Measurements from ENCODE around the gene CBFA2T2. TPM values are rescaled to one million over a fixed set of nuclear protein-coding genes. Genes with fewer than 3 reads are reported as not detected.

The CBFA2T2 gene
- total and polyA plus RNA-seq, 8 donors, result 2.9 to 29.9 (median 12.0) TPM

GRCh38 chr20:33671573-33672288 is 181.8 kb downstream of the CBFA2T2 start:
- H3K27ac ChIP-seq, result peak overlapping the region; percentile 5 to 94 (median 90)
- no peaks in the 10 kb centered on the region for H3K9me3 ChIP-seq
- intact Hi-C loops (cut with DNase I; ENCODE audit: low total_unique reads), result no loop called here
- no peak overlapping the region for H3K4me3 ChIP-seq
- no peaks in the 10 kb centered on the region for H3K27me3 ChIP-seq
- WGBS, 5 donors, result 68 to 76% (median 72%) methylated on average over 7 to 8 of the region's 8 CpGs
- peaks cover 54 to 93% (median 89%) of the 10 kb centered on the region in 4 donors for H3K4me1 ChIP-seq
- no peak for DNase-seq
- peaks cover 0 to 33% (median 23%) of the 10 kb centered on the region in 4 donors for H3K36me3 ChIP-seq
- TF ChIP-seq EP300 (IDR thresholded peaks at IDR 0.05) (no peak), POLR2A (IDR thresholded peaks at IDR 0.05) (no peak), POLR2AphosphoS5 (IDR thresholded peaks at IDR 0.05) (no peak)
- TF ChIP-seq, protein P1, sequence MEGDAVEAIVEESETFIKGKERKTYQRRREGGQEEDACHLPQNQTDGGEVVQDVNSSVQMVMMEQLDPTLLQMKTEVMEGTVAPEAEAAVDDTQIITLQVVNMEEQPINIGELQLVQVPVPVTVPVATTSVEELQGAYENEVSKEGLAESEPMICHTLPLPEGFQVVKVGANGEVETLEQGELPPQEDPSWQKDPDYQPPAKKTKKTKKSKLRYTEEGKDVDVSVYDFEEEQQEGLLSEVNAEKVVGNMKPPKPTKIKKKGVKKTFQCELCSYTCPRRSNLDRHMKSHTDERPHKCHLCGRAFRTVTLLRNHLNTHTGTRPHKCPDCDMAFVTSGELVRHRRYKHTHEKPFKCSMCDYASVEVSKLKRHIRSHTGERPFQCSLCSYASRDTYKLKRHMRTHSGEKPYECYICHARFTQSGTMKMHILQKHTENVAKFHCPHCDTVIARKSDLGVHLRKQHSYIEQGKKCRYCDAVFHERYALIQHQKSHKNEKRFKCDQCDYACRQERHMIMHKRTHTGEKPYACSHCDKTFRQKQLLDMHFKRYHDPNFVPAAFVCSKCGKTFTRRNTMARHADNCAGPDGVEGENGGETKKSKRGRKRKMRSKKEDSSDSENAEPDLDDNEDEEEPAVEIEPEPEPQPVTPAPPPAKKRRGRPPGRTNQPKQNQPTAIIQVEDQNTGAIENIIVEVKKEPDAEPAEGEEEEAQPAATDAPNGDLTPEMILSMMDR (IDR thresholded peaks at IDR 0.05), result no peak

DNA sequence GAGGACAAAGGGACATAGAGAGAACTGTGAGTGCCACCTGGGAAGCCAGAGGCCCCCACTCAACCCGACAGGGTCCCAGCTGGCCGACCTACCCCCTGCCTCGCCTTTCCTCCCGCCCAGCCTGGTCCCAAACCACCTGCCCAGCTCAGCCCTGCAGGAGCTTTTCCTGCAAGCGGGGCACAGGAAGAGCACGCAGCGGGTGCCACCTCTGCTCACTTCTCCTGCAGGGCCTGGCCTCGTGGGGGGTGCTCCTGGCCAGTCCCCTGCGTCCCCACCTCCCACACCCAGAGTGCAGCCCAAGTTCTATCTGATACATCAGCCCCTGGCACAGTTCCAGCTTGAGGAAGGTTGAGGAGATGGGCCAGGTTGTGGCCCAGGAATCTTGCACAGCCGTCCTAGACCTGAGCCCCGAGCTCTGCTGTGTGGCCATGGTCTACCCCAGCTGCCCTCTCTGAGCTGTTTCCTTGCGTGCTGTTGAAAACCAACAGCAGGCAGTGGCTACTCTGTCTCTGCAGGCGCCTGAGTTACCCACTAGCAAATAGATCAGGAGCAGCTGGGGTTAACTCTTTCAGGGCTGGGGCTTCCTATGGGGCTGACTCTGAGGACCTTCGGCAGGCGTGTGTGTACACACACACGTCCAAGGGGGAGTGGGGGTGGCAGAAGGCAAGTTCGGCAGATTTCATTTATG is 182.7 kb downstream of the CBFA2T2 start:
- TF ChIP-seq, protein P1 (IDR thresholded peaks at IDR 0.05), result no peak
- TF ChIP-seq EP300 (IDR thresholded peaks at IDR 0.05) (no peak), POLR2AphosphoS5 (IDR thresholded peaks at IDR 0.05) (no peak), POLR2A (IDR thresholded peaks at IDR 0.05) (no peak)
- Histone ChIP-seq H3K4me3 (peak overlapping the region; percentile 68 to 78 (median 78)), H3K4me1 (peaks cover 46 to 85% (median 82%) of the 10 kb centered on the region in 4 donors), H3K9me3 (no peaks in the 10 kb centered on the region), H3K27ac (peak overlapping the region; percentile 53 to 94 (median 90)), H3K27me3 (no peaks in the 10 kb centered on the region), H3K36me3 (peaks cover 0 to 33% (median 23%) of the 10 kb centered on the region in 4 donors)
- intact Hi-C loops (cut with DNase I; ENCODE audit: low total_unique reads), result no loop called here
- 40 to 55% (median 46%) methylated on average over 16 to 17 of the region's 17 CpGs for WGBS, 5 donors
- no peak for DNase-seq

DNA sequence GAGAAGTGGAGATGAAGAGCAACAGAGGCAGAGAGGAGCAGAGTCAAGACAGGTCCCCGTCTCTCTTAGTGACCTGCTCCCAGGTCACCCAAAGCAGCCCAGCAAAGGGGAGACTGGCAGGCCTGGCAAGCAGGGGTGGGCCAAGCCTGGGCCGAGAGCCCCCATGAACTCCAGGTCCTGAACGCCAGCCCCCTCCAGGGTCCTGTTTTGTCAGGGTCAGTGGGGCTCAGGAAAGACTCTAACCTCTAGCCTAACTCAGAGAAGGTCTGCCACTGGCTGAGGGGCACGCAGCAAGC is 183.2 kb downstream of the CBFA2T2 start:
- no peak for DNase-seq
- intact Hi-C loops (cut with DNase I; ENCODE audit: low total_unique reads), result no loop called here
- Histone ChIP-seq H3K27ac (peak overlapping the region; percentile 53 to 94 (median 90)), H3K36me3 (peaks cover 0 to 33% (median 23%) of the 10 kb centered on the region in 4 donors), H3K27me3 (no peaks in the 10 kb centered on the region), H3K4me1 (peaks cover 44 to 80% (median 77%) of the 10 kb centered on the region in 4 donors), H3K9me3 (no peaks in the 10 kb centered on the region), H3K4me3 (peak overlapping the region; percentile 68 to 78 (median 78))
- TF ChIP-seq POLR2A (IDR thresholded peaks at IDR 0.05), result no peak
- TF ChIP-seq POLR2AphosphoS5 (IDR thresholded peaks at IDR 0.05), result no peak
- TF ChIP-seq, protein P1 (IDR thresholded peaks at IDR 0.05), result no peak
- no peak for TF ChIP-seq EP300 (IDR thresholded peaks at IDR 0.05)
- WGBS, 5 donors, result 39 to 60% (median 47%) methylated on average over 4 of the region's 4 CpGs

GRCh38 chr20:33673410-33674293 is 183.8 kb downstream of the CBFA2T2 start:
- Histone ChIP-seq H3K4me1 (peaks cover 44 to 80% (median 71%) of the 10 kb centered on the region in 4 donors), H3K4me3 (peak overlapping the region; percentile 68 to 78 (median 78)), H3K27ac (peak overlapping the region; percentile 88 to 94 (median 90)), H3K36me3 (peaks cover 0 to 28% (median 21%) of the 10 kb centered on the region in 4 donors), H3K9me3 (no peaks in the 10 kb centered on the region), H3K27me3 (no peaks in the 10 kb centered on the region)
- WGBS, 5 donors, result 7 to 23% (median 11%) methylated on average over 18 to 29 of the region's 29 CpGs
- TF ChIP-seq POLR2A (IDR thresholded peaks at IDR 0.05) (no peak), EP300 (IDR thresholded peaks at IDR 0.05) (no peak), POLR2AphosphoS5 (IDR thresholded peaks at IDR 0.05) (no peak)
- TF ChIP-seq, protein P1 (IDR thresholded peaks at IDR 0.05), result no peak
- no peak for DNase-seq
- intact Hi-C loops (cut with DNase I; ENCODE audit: low total_unique reads), result no loop called here

All from stomach (tissue), 9 donors.